GM19438 (cell line): ENCODE measurements around the gene L1CAM.

ENCODE experiments used
- ATAC-seq: cut with Tn5 transposase; IDR thresholded peaks from one replicate; pipeline ENCODE4 v1.9.1; 2021; ENCODE audit warnings: low read depth; ENCODE audit not compliant: unreplicated experiment

L1CAM gene, protein sequence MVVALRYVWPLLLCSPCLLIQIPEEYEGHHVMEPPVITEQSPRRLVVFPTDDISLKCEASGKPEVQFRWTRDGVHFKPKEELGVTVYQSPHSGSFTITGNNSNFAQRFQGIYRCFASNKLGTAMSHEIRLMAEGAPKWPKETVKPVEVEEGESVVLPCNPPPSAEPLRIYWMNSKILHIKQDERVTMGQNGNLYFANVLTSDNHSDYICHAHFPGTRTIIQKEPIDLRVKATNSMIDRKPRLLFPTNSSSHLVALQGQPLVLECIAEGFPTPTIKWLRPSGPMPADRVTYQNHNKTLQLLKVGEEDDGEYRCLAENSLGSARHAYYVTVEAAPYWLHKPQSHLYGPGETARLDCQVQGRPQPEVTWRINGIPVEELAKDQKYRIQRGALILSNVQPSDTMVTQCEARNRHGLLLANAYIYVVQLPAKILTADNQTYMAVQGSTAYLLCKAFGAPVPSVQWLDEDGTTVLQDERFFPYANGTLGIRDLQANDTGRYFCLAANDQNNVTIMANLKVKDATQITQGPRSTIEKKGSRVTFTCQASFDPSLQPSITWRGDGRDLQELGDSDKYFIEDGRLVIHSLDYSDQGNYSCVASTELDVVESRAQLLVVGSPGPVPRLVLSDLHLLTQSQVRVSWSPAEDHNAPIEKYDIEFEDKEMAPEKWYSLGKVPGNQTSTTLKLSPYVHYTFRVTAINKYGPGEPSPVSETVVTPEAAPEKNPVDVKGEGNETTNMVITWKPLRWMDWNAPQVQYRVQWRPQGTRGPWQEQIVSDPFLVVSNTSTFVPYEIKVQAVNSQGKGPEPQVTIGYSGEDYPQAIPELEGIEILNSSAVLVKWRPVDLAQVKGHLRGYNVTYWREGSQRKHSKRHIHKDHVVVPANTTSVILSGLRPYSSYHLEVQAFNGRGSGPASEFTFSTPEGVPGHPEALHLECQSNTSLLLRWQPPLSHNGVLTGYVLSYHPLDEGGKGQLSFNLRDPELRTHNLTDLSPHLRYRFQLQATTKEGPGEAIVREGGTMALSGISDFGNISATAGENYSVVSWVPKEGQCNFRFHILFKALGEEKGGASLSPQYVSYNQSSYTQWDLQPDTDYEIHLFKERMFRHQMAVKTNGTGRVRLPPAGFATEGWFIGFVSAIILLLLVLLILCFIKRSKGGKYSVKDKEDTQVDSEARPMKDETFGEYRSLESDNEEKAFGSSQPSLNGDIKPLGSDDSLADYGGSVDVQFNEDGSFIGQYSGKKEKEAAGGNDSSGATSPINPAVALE

DNA sequence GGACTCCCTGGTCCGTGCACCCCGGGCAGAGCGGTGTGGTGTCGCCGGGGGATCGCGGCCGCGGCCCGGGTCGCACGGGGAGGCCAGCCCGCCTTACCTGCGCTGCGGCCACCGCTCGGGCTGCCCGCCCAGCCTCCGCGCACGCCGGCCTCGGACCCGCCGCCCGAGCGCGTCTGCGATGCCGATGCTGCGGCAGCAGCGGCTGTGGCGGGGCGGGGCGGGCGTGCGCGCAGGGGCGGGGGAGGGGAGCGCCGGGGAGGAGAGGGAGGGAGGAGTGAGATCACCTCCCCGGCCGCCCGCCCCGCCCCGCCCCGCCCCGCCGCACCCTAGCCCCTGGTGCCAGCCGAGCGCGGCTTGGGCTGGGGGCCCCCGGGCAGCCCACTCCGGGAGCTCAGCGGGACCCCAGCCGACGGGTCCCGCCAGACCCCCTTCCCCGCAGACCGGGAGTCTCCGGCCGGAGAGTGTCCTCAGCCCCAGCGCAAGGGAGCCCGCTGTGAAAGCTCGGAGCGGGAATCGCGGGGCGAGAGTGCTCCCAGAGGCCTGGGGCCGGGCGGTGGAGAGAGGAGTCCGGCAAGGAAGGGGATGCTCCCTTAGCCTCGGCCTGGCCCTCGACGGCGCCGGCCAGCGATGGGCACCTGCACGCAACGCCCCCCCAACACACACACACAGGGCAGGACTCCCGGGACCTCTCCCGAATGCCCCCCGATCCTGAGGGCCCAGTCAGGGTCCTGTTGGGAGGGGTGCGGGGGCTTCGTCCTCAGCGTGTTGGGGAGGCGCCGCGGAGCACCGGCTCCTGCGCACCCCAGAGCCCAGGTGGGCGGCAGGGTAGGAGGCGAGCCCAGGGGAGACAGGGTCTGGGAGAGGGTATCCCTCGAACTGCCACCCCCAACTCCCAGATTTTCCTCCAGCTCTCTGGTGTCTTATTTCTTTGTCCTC lies at the start of gene L1CAM:
L1CAM (minus strand) TSS at position 206 of the 936 bp plus-strand sequence. CDS start 10,337 bp downstream, outside the sequence.
- ATAC-seq, result no peak

DNA sequence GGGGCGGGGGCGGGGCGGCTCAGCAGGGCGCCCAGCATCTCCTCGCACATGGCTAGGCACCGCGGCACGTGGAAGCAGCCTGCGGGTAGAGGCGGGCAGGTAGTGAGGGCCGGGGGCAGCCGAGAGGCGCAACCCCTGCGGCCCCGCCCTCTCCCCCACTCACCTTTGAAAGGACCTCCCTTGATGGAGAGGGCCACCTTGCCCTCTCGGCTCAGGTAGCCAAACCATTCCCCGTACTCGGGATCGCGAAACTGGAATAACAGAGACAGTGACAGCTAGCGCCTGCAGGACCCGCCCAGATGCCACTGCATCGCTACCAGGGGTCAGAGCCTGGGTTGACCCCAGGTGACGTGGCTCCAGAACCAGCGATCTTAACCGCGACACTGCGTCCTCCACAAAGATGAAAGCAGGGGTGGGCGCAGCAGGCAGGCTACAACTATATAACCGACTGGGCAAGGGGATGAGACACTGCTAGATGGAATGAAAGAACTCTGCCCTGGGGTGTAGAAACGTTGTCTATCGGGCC lies 49.4 kb upstream of the L1CAM start:
- ATAC-seq, result peak; percentile 13

DNA sequence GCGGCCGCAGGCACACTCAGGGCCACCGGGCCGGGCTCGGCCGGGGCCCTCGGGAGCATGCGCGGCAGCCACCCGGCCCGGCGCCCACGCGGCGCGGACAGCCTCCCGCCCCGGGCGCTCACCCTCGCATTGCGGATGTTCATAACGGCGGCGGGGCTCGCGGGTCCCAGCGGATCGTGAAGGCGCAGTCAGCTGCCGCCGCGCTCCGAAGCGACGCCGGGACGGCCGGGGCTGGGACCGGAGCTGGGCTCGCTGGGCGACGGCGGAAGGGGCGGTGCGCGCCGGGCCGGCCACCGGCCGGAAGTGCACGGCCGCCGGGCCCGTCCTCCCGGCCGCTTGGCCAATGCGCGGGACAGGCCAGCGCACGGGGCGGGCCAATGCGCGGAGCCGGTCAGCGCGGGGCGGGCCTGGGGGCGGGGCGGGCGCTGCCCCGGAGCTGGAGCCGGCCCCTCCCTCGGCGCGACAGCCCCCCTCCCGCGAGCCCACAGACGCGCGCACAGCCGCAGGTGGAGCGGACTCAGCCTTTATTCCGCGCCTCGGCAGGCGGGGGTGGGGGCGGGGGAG lies 48.9 kb upstream of the L1CAM start, which contains the start of gene NAA10:
NAA10 (minus strand) TSS at position 276 of the 564 bp plus-strand sequence; CDS start at position 143, 133 bp downstream.
- peak; percentile 90 for ATAC-seq

DNA sequence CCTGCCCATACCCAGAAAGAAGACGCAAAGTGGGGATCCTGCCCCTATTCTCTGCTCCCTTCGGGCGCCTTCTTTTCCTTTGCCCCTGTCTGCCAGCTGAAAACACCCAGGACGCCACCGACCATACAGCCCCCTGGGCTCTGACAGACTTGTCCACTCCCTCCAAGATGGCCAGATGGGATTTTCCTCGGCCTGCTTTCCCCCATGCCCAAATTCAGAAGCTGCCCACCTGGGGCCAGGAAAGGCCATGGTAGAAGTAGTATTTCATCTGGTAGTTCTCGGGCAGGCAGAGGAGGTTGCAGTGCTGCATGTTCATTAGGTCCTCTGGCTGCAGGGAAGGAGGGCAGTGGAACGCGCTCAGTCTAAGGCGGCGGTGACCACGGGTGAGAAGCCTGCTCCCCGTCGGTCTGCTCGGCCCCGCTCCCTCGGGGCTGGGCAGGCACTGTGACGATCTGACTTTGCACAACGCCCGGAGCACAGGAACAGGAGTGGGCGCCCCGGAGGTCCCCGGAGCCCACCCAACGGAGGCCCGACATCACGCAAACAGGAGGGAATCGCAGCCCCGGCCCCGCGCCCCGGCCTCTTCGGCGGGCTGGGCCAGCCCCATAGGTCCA lies 48.3 kb upstream of the L1CAM start:
- ATAC-seq, result peak; percentile 4

DNA sequence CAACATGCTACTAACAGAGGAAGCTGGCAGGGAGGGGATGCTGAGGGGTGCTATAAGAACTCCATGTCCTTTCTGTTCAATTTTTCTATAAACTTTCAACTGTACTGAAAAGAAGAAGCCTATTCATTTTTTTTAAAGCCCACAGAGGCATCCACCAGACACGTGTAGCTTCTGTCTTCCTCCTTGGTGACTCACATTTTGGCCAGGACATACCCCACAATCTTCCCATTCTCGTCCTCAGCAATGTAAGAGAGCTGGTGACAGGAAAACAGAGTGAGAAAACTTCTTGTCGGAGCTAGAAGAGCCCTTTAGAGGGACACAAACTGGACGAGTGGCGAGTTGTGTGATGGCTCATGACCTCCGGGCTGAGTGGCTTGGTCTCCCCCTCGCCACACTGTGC lies 47.8 kb upstream of the L1CAM start:
- no peak for ATAC-seq

DNA sequence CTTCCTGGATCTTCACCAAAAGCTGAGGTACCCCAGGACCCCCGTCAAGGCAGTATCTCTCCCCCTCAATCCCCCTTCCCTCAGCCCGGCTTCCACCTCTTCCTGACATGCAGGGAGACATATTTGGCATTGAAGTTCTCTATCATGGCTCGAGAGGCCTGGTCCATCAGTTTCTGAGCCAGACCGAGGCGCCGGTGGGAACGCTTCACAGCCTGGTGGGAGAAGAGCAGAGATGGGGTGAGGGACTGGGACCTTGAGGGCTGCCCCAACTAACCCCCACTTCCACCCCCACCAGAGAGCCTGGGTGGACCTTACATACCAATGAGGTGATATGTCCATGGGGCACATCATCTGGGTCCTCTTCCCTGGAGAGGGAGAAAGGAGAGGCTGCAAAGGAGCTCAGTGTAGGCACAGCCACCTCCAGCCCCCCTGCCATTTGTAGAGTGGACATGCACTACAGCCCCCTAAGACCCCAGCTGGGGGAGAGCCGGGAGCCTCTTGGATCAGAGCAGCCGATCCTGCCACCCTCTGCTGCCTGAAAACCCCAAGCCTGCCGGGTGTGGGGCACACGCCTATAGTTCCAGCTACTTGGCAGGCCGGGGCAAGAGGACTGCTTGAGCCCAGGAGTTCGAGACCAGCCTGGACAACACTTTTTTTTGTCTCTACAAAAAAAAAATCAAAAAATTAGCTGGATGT lies 46.4 kb upstream of the L1CAM start:
- no peak for ATAC-seq

DNA sequence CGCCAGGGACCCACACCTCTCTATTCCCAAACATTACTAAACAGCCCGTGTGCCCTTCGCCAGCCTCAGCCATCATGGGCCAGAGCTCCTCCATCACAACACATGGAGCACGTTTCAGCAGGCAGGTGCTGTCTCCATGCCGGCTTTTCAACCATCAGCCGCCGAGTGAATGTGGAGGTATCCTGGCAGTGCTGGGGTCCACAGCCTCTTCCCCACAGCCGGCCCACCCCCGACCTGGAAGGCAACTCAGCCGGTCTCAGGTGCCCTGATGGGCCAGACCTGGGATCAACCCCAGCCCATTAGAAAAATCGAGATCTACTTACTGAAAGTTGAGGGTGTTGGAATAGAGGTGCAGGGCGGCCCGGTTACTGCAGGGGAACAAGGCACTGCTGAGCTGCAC lies 45.8 kb upstream of the L1CAM start:
- no peak for ATAC-seq

DNA sequence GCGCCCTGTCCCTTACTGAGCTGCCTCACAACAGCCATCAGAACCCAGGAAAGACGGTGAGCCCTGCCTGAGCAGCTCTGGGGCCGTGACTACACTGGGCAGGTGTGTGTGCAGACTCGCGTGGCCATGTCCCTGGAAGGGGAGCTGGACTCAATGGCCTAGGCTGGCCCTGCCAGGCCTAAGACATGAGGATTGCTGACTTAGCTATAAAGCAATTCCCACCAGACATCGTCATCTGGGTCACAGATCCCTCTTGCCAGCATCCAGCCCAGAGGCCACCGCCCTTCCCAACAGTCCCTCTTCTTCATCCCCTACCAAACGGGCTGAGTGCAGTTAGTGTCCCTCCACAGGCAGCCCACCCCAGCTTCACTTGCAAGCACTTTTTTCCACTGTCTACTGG lies 45.2 kb upstream of the L1CAM start:
- ATAC-seq, result no peak

DNA sequence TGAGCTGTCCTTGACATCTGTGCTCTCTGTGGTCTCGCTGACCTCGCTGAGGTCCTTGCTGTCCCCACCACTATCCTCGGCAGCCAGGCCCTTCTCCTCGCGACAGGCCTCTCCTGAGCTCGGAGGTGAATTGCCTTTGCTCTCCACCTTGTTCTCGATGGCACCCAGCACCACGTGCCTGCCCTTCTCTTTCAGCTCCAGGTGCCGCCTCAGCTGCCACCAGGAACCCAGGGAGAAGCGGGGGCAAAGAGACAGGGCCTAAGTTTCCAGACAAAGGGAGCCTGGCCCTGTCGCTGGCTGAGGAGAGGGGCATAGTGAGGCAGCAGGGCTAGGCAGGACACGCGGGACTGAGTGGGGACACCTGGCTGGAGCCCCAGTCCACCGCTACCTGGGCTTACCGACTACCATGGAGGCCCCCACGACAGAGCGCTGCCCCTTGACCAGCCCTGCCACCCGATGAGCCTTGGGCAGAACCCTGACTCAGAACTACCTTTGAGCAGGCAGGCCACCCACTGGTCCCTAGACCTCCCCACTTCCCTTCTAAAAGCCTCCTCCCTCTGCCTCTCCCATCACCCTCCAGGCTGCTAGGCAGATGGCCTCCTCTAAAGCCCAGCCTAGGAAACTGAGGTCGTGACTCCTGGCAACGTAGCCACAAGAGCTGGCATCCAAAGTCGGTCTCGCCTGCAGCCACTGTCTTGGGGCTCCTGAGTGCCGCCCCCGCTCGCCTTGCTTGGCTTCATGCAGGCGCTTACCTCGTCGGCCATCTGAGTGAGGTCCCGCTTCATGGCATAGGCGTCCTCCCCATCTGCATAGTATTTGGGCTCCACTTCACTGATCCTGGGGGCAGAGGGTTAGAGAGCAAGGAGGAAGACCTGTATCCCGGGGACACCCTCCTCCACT lies 44.3 kb upstream of the L1CAM start:
- ATAC-seq, result no peak

DNA sequence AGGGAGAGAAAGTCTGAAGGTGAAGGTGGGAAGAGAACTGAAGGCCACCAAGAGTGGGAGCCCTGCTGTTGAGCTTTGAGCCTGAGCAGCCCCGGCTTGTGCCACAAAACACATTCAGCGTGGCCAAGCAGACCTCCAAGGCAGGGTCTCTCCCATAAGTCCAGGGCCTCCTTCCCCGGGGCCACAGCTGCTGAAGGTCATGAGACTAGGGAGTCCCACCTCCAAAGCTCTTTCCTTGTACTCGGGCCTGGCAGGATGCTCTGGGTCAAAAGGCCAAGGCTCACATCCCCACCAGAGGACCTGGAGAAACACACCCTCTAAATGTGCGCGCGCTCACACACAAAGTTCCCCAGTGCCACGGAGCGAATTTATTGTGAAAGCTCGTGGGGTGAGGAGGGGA lies 43.6 kb upstream of the L1CAM start:
- no peak for ATAC-seq

DNA sequence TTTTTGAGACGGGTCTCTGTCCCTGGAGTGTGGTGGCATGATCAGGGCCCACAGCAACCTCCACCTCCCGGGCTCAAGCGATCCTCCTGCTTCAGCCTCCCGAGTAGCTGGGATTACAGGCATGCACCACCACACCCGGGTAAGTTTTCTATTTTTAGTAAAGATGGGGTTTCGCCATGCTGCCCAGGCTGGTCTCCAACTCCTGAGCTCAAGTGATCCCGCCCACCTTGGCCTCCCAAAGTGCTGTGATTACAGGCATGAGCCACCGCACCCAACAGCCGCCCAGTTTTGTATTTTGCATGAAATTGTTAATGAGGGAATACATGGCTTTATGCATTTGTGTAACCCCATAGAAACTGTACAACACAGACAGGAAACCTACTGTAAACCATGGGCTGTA lies 42.9 kb upstream of the L1CAM start:
- ATAC-seq, result no peak

DNA sequence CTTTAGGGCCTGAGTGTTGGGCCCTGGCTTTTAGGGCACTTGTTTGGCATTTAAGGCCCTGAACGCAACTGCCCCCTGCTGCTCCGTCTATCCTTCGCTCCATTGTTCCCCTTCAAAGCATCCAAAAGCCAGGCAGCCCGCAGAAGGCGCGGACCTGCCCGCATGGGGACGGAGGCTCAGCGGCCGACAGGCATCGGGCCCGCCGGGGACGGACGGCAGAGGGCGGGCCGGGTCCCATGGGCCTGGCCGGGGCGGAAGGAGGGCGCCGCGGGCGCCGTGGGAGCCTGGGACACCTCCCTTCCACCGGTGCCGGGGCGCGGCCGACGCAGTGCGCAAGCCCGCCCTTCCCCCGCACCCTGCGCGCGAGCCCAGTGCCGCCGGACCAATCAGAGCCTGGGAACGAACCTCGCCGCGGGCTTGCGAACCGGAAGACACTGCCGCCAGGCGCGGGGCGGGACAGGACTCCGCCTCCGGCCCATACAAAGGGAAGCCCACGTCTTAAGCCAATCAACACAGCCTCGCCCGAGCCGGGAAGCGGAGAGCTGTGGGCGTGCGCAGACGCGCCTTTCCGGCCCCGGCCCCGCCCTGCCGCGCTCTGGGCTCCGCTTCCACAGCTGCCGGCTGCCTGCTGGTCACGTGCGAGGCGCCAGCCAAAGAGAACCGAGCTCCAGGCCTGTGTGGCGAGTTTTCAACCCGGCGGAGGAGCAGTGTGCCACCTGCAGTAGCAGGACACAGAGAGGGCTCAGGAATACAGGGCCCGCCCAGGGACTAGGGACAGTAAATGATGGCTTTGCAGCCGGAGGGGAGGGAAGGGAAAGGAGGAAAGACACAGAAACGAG lies 42.2 kb upstream of the L1CAM start:
- ATAC-seq, result peak; percentile 55

DNA sequence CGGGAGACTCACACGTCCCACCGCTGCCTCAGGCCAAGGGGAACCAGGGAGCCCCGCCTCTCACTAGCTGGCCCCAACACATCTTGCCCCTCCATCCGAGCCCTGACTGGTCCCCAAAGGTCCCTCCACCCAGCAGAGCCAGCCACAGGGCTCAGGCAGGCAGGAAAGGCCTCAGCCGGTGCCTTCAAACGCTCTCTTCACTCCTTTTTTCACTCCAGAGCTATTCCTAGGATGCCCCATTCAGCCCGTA lies 41.6 kb upstream of the L1CAM start:
- no peak for ATAC-seq

DNA sequence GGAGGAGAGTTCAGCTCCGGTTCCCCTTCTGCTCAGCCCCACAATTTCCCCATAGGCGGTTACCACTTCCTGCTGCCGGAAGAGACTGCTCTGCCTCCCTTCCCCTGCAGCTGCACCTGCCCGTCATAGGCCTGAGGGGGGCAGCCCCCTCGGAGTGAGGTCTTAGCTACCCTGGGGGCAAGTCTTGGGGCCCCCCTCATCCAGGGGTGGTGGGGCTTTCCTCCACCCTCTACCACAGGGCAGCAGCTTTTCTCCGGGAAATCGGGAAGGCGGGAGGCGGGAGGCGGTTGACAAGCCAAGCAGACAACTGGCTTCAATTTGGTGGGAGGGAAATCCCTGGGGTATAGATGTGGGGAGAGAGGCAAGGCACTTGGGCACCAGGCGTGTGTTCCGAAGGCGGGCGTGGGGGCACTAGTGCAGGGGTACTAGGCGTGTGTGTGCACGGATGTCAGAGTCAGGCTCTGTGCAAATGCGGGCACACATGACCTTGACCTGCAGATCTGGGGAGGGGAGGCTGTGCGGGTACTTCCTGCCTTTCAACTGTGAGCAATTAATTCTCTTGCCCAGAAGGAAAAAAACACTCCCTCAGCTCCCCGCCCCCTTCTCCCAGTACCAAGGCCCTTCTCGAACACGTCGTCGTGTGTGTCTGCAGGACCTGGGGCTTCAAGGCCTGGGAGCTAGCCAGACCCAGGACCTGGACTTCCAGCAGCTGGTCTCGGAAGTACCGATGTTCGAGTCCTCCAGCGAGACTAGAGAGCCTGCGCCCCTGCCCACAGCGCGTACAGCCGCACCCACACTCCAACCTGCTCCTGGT lies 41.1 kb upstream of the L1CAM start:
- ATAC-seq, result peak; percentile 44

DNA sequence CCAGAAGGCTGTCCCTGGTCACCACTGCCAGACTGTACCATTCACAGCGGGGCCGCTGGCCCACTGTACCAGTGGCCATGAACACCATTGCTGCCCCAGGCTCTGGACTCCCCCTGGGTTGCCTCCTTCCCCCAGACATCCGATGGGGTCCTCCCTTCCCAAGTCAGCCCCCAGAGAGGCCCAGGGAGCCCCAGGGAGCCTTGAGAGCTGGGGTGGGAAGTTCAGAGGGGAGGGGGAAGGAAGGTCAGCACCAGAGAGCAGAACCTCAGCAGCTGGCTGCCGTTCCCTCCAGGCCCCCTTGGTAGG lies 40.5 kb upstream of the L1CAM start:
- peak; percentile 0 for ATAC-seq
